Natural killer cell treated with Interleukin-12 subunit alpha and Interleukin-12 subunit beta and Interleukin-15 and Interleukin-18, amount 100 ng/mL, for 72 hours (primary cell): ENCODE measurements around the gene UBXN1. TPM values are rescaled to one million over a fixed set of nuclear protein-coding genes. Genes with fewer than 3 reads are reported as not detected.
"Not testable (repeated sequence)": the region's sequence is repeated elsewhere in the genome, so short reads cannot be mapped to it uniquely, and the experiment has no call there.

ENCODE experiments used
- ATAC-seq, 2 donors: fragments of 150-1000 bp; cut with Tn5 transposase in 1 of 2; sonication (Bioruptor Pico), chemical (Tn5 transposase) in 1 of 2; 2 replicates each; pipeline ENCODE4 v1.10.0; 2021
- DNase-seq: peaks from one replicate; pipeline ENCODE4 v3.0.0; 2022; ENCODE audit warnings: low spot score
- H3K27ac Mint-ChIP-seq, 2 donors: 1 replicate in 1 of 2; 2 replicates in 1 of 2; pipeline ENCODE4 v1.8.0; 2022; ENCODE audit warnings: mixed read lengths in 2 of 2, mild to moderate bottlenecking in 1 of 2, moderate library complexity in 1 of 2
- H3K27me3 Mint-ChIP-seq, 2 donors: 1 replicate in 1 of 2; 2 replicates in 1 of 2; pipeline ENCODE4 v1.8.0; 2022; ENCODE audit warnings: mixed read lengths in 2 of 2
- H3K36me3 Mint-ChIP-seq: one replicate; pipeline ENCODE4 v1.8.0; 2022; ENCODE audit warnings: mixed read lengths
- H3K4me1 Mint-ChIP-seq, 2 donors: 1 replicate in 1 of 2; 2 replicates in 1 of 2; pipeline ENCODE4 v1.8.0; 2022; ENCODE audit warnings: low read depth in 2 of 2, mixed read lengths in 2 of 2, mild to moderate bottlenecking in 1 of 2
- H3K4me3 Mint-ChIP-seq: one replicate; pipeline ENCODE4 v1.8.0; 2022; ENCODE audit warnings: mixed read lengths
- H3K9me3 Mint-ChIP-seq: 2 replicates; pipeline ENCODE4 v1.8.0; 2022; ENCODE audit warnings: mixed read lengths
- total RNA-seq, 2 donors: library from RNA; stranded (reverse); gene quantifications; one replicate each; pipeline ENCODE4 v1.2.3, GENCODE V29; 2022

The UBXN1 gene
- total RNA-seq, 2 donors from 2014 or later: 91.1 to 124 TPM

- not testable (repeated sequence) for H3K27ac Mint-ChIP-seq
Measured at GRCh38 chr11:62703921-62704320, 25.0 kb upstream of the UBXN1 start.

GRCh38 chr11:62702246-62702645 is 23.4 kb upstream of the UBXN1 start:
- DNase-seq (no peak), ATAC-seq (peak in 1 of 2 donors; percentile 8)
- no peaks in the 10 kb centered on the region for H3K9me3 Mint-ChIP-seq
- H3K36me3 Mint-ChIP-seq: peaks cover 7% of the 10 kb centered on the region
- H3K27me3 Mint-ChIP-seq: no peaks in the 10 kb centered on the region
- H3K27ac Mint-ChIP-seq: no peak overlapping the region
- peaks cover 23 to 25% of the 10 kb centered on the region in 2 donors for H3K4me1 Mint-ChIP-seq
- no peak overlapping the region for H3K4me3 Mint-ChIP-seq

More at GRCh38 chr11:62703921-62704320, 25.0 kb upstream of the UBXN1 start:
- not testable (repeated sequence) for ATAC-seq, H3K9me3 Mint-ChIP-seq, DNase-seq, H3K27me3 Mint-ChIP-seq, H3K4me3 Mint-ChIP-seq, H3K36me3 Mint-ChIP-seq
- H3K4me1 Mint-ChIP-seq: peaks cover 28 to 35% of the 10 kb centered on the region in 2 donors

- Mint-ChIP-seq H3K4me3 (no peak overlapping the region), H3K9me3 (no peaks in the 10 kb centered on the region), H3K4me1 (peaks cover 6 to 8% of the 10 kb centered on the region in 2 donors), H3K27me3 (no peaks in the 10 kb centered on the region), H3K27ac (no peak overlapping the region), H3K36me3 (no peaks in the 10 kb centered on the region)
- ATAC-seq (peak; percentile 69 to 84), DNase-seq (peak; percentile 83)
Measured at GRCh38 chr11:62694455-62695167, 15.7 kb upstream of the UBXN1 start.

- not testable (repeated sequence) for H3K36me3 Mint-ChIP-seq
Measured at GRCh38 chr11:62693624-62694023, 14.8 kb upstream of the UBXN1 start.

GRCh38 chr11:62689421-62690183 is 10.7 kb upstream of the UBXN1 start, which contains the start of gene LRRN4CL:
Gene LRRN4CL, minus strand, starts transcription at chr11:62689530. Its CDS starts 1,022 bp downstream, at chr11:62688508.
- Mint-ChIP-seq H3K9me3 (no peaks in the 10 kb centered on the region), H3K36me3 (peaks cover 5% of the 10 kb centered on the region), H3K4me1 (peaks cover 2 to 3% of the 10 kb centered on the region in 2 donors), H3K27ac (no peak within 1 kb of the TSS), H3K4me3 (no peak within 1 kb of the TSS), H3K27me3 (peaks cover 5 to 7% of the 10 kb centered on the region in 2 donors)
- DNase-seq (no peak), ATAC-seq (no peak)

More at GRCh38 chr11:62693624-62694023, 14.8 kb upstream of the UBXN1 start:
- H3K4me1 Mint-ChIP-seq, H3K9me3 Mint-ChIP-seq, H3K27ac Mint-ChIP-seq, H3K4me3 Mint-ChIP-seq, H3K27me3 Mint-ChIP-seq, ATAC-seq, DNase-seq: not testable (repeated sequence)

GRCh38 chr11:62688491-62688890 is 9.6 kb upstream of the UBXN1 start:
- H3K27me3 Mint-ChIP-seq: peaks cover 5 to 7% of the 10 kb centered on the region in 2 donors
- no peak overlapping the region for H3K27ac Mint-ChIP-seq
- H3K4me1 Mint-ChIP-seq: no peaks in the 10 kb centered on the region
- DNase-seq: no peak
- H3K36me3 Mint-ChIP-seq: peaks cover 5% of the 10 kb centered on the region
- ATAC-seq: no peak
- H3K9me3 Mint-ChIP-seq: no peaks in the 10 kb centered on the region
- no peak overlapping the region for H3K4me3 Mint-ChIP-seq

- Mint-ChIP-seq H3K9me3 (no peaks in the 10 kb centered on the region), H3K4me3 (no peak overlapping the region), H3K36me3 (peaks cover 5% of the 10 kb centered on the region), H3K27me3 (peaks cover 5 to 7% of the 10 kb centered on the region in 2 donors), H3K27ac (no peak overlapping the region), H3K4me1 (no peaks in the 10 kb centered on the region)
- ATAC-seq (peak; percentile 15 to 40), DNase-seq (no peak)
Measured at GRCh38 chr11:62687508-62688396, 8.9 kb upstream of the UBXN1 start.

GRCh38 chr11:62682518-62682917 is 3.6 kb upstream of the UBXN1 start:
- Mint-ChIP-seq H3K9me3 (no peaks in the 10 kb centered on the region), H3K27ac (no peak overlapping the region), H3K36me3 (peaks cover 7% of the 10 kb centered on the region), H3K4me3 (no peak overlapping the region), H3K27me3 (no peaks in the 10 kb centered on the region), H3K4me1 (peaks cover 14 to 17% of the 10 kb centered on the region in 2 donors)
- no peak for ATAC-seq
- DNase-seq: no peak

- no peak for DNase-seq
- Mint-ChIP-seq H3K36me3 (peaks cover 15% of the 10 kb centered on the region), H3K27ac (peak overlapping the region; percentile 28 to 85)
Measured at GRCh38 chr11:62680825-62681240, 2.0 kb upstream of the UBXN1 start.

GRCh38 chr11:62678433-62678769 is 472 bp downstream of the UBXN1 start:
- Mint-ChIP-seq H3K9me3 (no peaks in the 10 kb centered on the region), H3K27me3 (no peaks in the 10 kb centered on the region), H3K4me1 (peaks cover 28 to 30% of the 10 kb centered on the region in 2 donors), H3K4me3 (peak overlapping the region; percentile 89), H3K27ac (peak overlapping the region; percentile 85 to 94), H3K36me3 (peaks cover 22% of the 10 kb centered on the region)
- ATAC-seq (peak in 1 of 2 donors; percentile 11), DNase-seq (no peak)

More at GRCh38 chr11:62680825-62681240, 2.0 kb upstream of the UBXN1 start:
- Mint-ChIP-seq H3K4me3 (peak overlapping the region; percentile 67), H3K9me3 (no peaks in the 10 kb centered on the region), H3K27me3 (no peaks in the 10 kb centered on the region), H3K4me1 (peaks cover 24 to 25% of the 10 kb centered on the region in 2 donors)
- ATAC-seq: peak in 1 of 2 donors; percentile 43

- Mint-ChIP-seq H3K9me3 (no peaks in the 10 kb centered on the region), H3K4me1 (peaks cover 30 to 32% of the 10 kb centered on the region in 2 donors), H3K27me3 (no peaks in the 10 kb centered on the region), H3K4me3 (peak overlapping the region; percentile 89), H3K36me3 (peaks cover 22% of the 10 kb centered on the region), H3K27ac (peak overlapping the region; percentile 85 to 94)
- DNase-seq (no peak), ATAC-seq (no peak)
Measured at GRCh38 chr11:62677714-62678113, 1.2 kb downstream of the UBXN1 start.

GRCh38 chr11:62677156-62677555 is 1.7 kb downstream of the UBXN1 start:
- Mint-ChIP-seq H3K4me3 (peak overlapping the region; percentile 89), H3K9me3 (no peaks in the 10 kb centered on the region), H3K27me3 (no peaks in the 10 kb centered on the region), H3K36me3 (peaks cover 22% of the 10 kb centered on the region), H3K27ac (peak overlapping the region; percentile 85 to 94), H3K4me1 (peaks cover 30 to 36% of the 10 kb centered on the region in 2 donors)
- DNase-seq (no peak), ATAC-seq (no peak)

- Mint-ChIP-seq H3K27ac (peak overlapping the region; percentile 85 to 94), H3K9me3 (no peaks in the 10 kb centered on the region), H3K4me1 (peaks cover 30 to 38% of the 10 kb centered on the region in 2 donors), H3K27me3 (no peaks in the 10 kb centered on the region), H3K36me3 (peaks cover 22% of the 10 kb centered on the region), H3K4me3 (peak overlapping the region; percentile 89)
- DNase-seq (peak; percentile 40), ATAC-seq (no peak)
Measured at GRCh38 chr11:62676698-62677097, 2.2 kb downstream of the UBXN1 start.
